CD4-positive, alpha-beta T cell treated with Interferon gamma for 1 hour (primary cell): ENCODE measurements around the gene RABGAP1L.
A peak's percentile ranks its signal among the peaks of the same experiment; 100 is the strongest.
"Not testable (repeated sequence)": the region's sequence is repeated elsewhere in the genome, so short reads cannot be mapped to it uniquely, and the experiment has no call there.

Experiments used
- DNase-seq: peaks from one replicate; pipeline ENCODE4 v3.0.0-alpha.2; 2020

Gene RABGAP1L

DNA sequence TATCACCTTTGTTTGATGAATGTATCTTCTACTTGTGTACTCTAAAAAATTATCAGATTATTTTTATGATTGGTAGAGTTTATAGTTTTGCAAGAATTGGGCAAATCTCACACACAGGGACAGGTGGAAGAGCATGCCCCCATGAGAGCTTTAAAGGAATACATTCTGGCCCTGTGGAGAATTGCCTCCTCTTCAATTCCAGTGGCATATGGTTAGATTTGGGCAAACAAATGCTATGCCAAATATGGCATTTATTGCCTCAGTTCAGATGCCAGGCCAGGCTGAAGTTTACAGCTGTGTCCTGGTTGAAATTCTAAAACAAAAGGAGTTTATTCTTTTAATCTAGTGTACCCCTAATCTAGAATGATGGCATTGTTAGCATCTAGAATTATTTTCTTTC is 678.1 kb downstream of the RABGAP1L start:
- DNase-seq, result no peak

GRCh38 chr1:174839211-174839610 is 679.9 kb downstream of the RABGAP1L start:
- DNase-seq, result no peak

- DNase-seq, result no peak
These were observed 682.4 kb downstream of the RABGAP1L start for GRCh38 chr1:174841747-174842146.

GRCh38 chr1:174848593-174849560 is 689.6 kb downstream of the RABGAP1L start:
- not testable (repeated sequence) for DNase-seq

DNA sequence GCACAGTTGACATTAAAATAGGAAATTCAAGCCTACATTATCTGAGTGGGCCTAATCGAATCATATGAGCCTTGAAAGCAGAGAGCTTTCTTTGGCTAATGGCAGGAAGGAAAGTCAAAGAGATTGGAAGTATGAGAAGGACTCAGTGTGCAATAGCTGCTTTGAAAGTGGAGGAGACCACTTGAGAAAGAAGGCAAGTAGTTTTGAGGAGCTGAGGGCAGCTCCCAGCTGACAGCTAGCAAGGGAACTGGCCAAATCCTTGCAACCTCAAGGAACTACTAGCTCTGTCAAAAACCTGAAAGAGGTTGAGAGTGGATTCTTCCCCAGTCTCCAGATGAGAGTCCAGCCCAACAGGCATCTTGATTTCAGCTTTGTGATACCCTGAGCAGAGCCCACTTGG is 691.4 kb downstream of the RABGAP1L start:
- DNase-seq, result no peak

GRCh38 chr1:174858301-174858700 is 699.0 kb downstream of the RABGAP1L start:
- no peak for DNase-seq

DNA sequence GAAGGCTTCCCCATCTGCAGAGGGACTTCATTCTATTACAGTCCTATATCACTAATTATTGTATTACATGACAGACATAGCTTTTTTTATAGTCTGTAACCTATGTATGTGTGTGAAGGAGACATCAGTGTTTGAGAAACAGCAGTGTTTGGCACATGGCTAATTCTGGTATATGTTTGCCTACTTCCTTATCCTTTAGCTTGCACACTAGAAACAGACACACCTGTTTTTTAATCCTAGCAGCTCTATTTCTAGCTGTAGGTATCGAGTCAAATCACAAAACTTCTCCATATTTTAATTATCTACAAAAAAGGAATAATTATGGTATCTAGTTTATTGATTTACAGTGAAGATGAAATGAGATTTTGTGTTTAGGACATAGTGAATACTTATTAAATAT is 711.0 kb downstream of the RABGAP1L start:
- no peak for DNase-seq

DNA sequence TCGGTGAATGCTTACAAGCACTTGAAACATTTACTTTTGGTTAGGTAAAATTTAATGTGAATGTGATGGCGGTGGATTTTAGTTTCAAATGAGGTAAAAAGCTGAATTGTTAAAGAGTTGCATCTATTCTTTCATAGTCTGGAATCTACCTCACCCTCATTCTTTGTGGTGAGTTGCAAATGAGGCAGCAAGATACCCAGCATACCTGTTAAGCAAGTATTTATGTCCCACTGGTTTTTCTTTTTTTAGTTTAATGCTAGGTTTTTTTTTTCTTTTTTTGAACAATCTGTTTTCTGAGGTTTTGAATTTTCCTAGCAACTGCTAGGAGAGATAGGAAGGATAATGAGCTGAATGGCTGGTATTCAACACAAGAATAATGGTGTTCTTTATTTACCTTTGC is 712.6 kb downstream of the RABGAP1L start:
- no peak for DNase-seq

- no peak for DNase-seq
These were observed 713.3 kb downstream of the RABGAP1L start for GRCh38 chr1:174872615-174873058.

DNA sequence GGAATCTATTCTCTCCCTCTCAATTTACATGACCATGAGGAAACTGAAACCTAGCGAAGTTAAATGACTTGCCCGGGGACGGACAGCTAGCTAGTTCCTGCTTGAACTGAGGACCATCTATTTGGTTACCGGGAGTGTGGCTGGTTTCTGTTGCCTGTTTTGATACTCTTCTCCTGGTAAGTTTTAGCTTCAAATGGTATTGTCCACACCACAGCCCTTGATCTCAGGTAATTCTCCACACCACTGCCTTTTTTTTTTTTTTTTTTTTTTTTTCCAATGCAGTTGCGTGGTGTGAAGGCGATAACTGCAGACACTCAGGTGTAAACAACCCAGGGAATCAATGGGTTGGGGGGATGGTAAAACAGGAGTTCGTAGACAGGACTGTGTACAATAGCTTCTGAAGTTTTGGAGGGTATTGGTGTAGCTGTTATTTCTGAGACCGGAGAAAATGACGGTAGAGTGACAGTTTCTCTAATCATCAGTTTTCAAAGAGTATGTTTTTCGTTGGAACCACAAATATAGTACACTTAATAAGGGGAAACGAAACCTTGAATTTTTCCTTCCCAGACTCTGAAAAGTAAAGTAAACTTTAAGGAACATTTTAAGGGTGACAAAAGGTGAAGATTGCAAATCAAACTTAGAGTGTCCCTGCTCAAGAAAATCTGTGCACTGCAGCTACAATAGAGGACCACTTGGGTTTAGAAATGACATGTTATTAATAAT is 715.2 kb downstream of the RABGAP1L start:
- DNase-seq, result no peak

- DNase-seq, result peak; percentile 29
These were observed 716.0 kb downstream of the RABGAP1L start for GRCh38 chr1:174875306-174875705.

- no peak for DNase-seq
These were observed 717.9 kb downstream of the RABGAP1L start for GRCh38 chr1:174877208-174877673.

GRCh38 chr1:174880171-174880570 is 720.9 kb downstream of the RABGAP1L start:
- DNase-seq, result no peak

DNA sequence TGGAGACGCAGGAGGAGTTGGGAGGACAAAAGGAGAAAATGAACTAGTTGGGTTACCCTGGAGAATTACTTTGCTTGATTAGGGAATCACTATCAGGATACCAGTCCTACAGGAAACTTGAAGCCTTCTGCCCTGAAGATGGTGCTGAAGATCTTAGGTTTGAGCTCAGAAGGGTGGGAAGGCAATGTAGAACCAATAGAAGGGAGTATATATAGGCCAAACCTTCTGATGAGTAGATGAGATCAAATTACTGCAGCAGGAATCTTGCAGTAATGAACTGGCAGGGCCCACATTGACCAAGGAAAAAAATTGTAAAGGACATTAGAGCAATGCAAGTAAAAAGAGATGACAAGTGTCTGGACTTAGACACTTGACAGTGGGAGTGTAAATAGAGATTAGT is 724.1 kb downstream of the RABGAP1L start:
- no peak for DNase-seq

GRCh38 chr1:174884038-174884437 is 724.7 kb downstream of the RABGAP1L start:
- DNase-seq, result no peak

DNA sequence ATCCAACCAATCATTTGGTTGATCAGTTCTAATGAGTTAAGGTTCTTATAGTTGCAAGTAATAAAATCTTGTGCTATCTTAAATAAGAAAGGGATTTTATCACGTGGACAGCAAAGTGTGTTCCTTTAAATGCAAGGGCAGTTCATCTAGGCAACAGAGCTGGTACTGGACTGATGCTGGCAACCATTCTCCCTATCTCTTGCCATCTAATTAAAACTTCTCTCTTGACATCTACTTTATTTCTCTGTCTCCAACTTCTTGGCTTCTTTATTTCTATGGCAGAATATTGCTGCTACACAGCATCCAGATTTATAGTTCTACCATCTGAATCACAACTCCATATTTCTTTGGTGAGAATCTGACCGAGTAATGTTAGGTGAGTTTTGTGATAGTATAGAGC is 725.2 kb downstream of the RABGAP1L start:
- DNase-seq, result no peak

GRCh38 chr1:174890024-174890423 is 730.7 kb downstream of the RABGAP1L start:
- no peak for DNase-seq

GRCh38 chr1:174892016-174892415 is 732.7 kb downstream of the RABGAP1L start:
- DNase-seq, result no peak

DNA sequence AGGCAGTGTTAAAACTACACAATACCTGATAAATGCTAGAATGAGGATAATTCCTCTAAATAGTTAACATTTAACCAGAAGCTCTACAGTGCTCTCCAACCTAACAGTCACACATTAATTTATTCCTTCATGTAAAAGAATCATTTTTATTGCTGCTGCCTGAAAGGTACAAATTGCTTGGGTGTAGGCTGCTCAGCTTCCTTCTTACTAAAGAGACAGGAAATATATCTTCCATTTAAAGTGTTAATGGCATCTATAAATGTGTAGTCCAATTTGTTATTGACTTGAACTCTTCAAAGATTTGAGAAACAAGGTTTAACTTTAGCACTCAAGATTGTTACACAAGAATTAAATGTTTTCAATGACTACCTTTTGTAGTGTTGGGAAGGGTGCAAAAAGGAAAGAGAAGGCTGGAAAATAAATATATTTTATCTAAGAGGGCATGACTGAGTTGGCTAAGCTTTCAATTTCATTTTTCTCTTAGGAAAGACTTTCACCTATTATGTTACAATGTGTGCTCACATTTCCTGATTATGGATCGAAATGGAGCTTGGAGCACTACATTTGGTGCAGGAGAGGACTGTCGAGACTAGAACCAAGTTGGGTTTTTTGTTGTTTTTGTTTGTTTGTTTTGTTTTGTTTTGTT is 734.9 kb downstream of the RABGAP1L start:
- DNase-seq, result no peak

- not testable (repeated sequence) for DNase-seq
These were observed 736.3 kb downstream of the RABGAP1L start for GRCh38 chr1:174895610-174896009.

GRCh38 chr1:174898102-174898797 is 738.9 kb downstream of the RABGAP1L start:
- DNase-seq, result no peak

GRCh38 chr1:174900317-174900716 is 741.0 kb downstream of the RABGAP1L start:
- DNase-seq, result no peak
